Psoas muscle (tissue), 8 donors: Measurements from ENCODE around the gene PAN2. TPM values are rescaled to one million over a fixed set of nuclear protein-coding genes. Genes with fewer than 3 reads are reported as not detected.
A peak's percentile ranks its signal among the peaks of the same experiment; 100 is the strongest.

Experiments used
- ATAC-seq, 4 donors: fragments of 200-7000 bp; cut with Tn5 transposase; one replicate each; pipeline ENCODE4 v1.9.1; 2020; ENCODE audit warnings: moderate library complexity in 3 of 4, mild to moderate bottlenecking in 2 of 4
- DNase-seq, 2 donors: peaks; one replicate each; pipeline ENCODE4 v3.0.0-alpha.2; 2020
- H3K27ac ChIP-seq: fragments of 200-600 bp; one replicate; pipeline ENCODE4 v1.8.0; 2022
- H3K27me3 ChIP-seq, 3 donors: fragments of 200-600 bp in 1 of 3; one replicate each; pipeline versions ENCODE4 v1.6.1 to v1.8.0; 2013 to 2022; ENCODE audit warnings: low read length in 2 of 3, mild to moderate bottlenecking in 2 of 3, moderate library complexity in 1 of 3; ENCODE audit not compliant: insufficient read depth in 3 of 3
- H3K36me3 ChIP-seq, 2 donors: fragments of 200-600 bp in 1 of 2; one replicate each; pipeline versions ENCODE4 v1.6.1 to v1.8.0; 2013 to 2022; ENCODE audit warnings: low read depth in 1 of 2, mild to moderate bottlenecking in 1 of 2, moderate library complexity in 1 of 2; ENCODE audit not compliant: insufficient read depth in 1 of 2
- H3K4me1 ChIP-seq: fragments of 200-600 bp; one replicate; pipeline ENCODE4 v1.8.0; 2022
- H3K4me3 ChIP-seq: fragments of 200-600 bp; one replicate; pipeline ENCODE4 v1.8.0; 2022; ENCODE audit warnings: mild to moderate bottlenecking
- H3K9me3 ChIP-seq: fragments of 200-600 bp; one replicate; pipeline ENCODE4 v1.8.0; 2022
- WGBS, 3 donors: extraction: QIAGEN DNeasy Blood & Tissue Kit; methylation state at CpG; one replicate each; pipeline versions ENCODE4 v1.1.6 to v1.1.7; 2013; 5-methylcytosine and 5-hydroxymethylcytosine counted together
- intact Hi-C, 2 donors: fragments of 100-400 bp; cut with DNase I; formaldehyde crosslinking; loops; one replicate each; pipeline versions ENCODE4 v1.11.0 to v1.14.2; 2022
- polyA plus RNA-seq, 3 donors: library from polyadenylated mRNA; stranded (reverse); fragments of 200-250 nt; gene quantifications; one replicate each; pipeline ENCODE4 v1.2.3, GENCODE V29; 2013
- total RNA-seq, 4 donors: library from RNA; stranded (reverse); fragmentation: NEBNext Ultra II Directional in 2 of 4; extraction: Animal tissue kit (Norgen Biotek cat#: 25700) in 2 of 4; gene quantifications; one replicate each; pipeline versions ENCODE4 v1.2.1 to v1.2.4, GENCODE V29; 2021 to 2023
- TF ChIP-seq, protein P1 (sequence below): fragments of 200-600 bp; IDR thresholded peaks from one replicate; pipeline ENCODE4 v1.8.0; 2022; ENCODE audit warnings: antibody characterized with exemption
- donor health status: healthy with polysubstance abuse.
- donor health status: DM: no; HTN: no; CAD: no; lungs with moderate emphysema.
- donor health status: Bipolar disorder and iron deficiency.
- donor health status: healthy.
- donor health status: DM: yes; HTN: yes; CAD: no.
- donor health status: DM: no; HTN: no; CAD: no.
- donor health status: DM: no; HTN: no; CAD: no.
- donor health status: DM: yes; HTN: yes; CAD: no.

Gene PAN2
- total and polyA plus RNA-seq, 7 donors, result 17.3 to 37.5 (median 25.9) TPM

DNA sequence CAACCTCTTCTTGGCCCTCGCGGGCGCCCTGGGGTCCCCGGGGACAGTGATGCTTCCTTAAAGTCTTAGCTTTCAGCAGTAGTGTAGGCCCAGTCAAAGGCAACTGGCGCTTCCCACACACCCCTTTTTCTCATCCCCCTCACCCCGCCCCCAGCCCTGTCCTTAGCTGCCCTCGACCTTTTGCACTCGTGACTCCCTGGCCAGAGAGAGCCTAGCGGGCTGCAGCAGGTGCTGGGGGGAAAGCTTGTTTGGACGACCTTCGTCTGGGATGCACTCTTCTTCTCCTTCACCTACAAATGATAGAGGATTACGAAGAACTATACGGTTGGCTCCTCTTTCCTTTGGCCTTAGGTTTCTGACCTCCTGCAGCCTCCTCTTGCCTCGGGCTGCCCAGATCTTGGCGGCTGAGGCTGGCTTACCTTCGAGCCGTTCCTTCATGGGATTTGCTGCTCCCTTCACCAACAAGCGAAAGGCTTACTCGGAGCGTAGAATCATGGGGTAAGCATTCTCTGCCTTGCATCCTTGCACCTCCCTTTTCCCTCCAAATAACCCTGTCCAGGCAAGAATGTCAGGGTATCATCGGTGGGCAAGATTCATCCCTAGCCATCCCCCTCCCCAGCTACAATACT, 66.2 kb downstream of the PAN2 start:
- 7 to 14% (median 7%) methylated on average over 21 of the region's 21 CpGs for WGBS, 3 donors
- TF ChIP-seq, protein P1, sequence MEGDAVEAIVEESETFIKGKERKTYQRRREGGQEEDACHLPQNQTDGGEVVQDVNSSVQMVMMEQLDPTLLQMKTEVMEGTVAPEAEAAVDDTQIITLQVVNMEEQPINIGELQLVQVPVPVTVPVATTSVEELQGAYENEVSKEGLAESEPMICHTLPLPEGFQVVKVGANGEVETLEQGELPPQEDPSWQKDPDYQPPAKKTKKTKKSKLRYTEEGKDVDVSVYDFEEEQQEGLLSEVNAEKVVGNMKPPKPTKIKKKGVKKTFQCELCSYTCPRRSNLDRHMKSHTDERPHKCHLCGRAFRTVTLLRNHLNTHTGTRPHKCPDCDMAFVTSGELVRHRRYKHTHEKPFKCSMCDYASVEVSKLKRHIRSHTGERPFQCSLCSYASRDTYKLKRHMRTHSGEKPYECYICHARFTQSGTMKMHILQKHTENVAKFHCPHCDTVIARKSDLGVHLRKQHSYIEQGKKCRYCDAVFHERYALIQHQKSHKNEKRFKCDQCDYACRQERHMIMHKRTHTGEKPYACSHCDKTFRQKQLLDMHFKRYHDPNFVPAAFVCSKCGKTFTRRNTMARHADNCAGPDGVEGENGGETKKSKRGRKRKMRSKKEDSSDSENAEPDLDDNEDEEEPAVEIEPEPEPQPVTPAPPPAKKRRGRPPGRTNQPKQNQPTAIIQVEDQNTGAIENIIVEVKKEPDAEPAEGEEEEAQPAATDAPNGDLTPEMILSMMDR, result no peak
- Histone ChIP-seq H3K27me3 (no peaks in the 10 kb centered on the region), H3K36me3 (peaks cover 4 to 31% of the 10 kb centered on the region in 2 donors), H3K4me3 (peak overlapping the region; percentile 87), H3K4me1 (peaks cover 59% of the 10 kb centered on the region), H3K9me3 (no peaks in the 10 kb centered on the region), H3K27ac (peak overlapping the region; percentile 96)
- DNase-seq (peak; percentile 74 to 86), ATAC-seq (peak; percentile 15 to 59 (median 42))
- intact Hi-C loops, result no loop called here

DNA sequence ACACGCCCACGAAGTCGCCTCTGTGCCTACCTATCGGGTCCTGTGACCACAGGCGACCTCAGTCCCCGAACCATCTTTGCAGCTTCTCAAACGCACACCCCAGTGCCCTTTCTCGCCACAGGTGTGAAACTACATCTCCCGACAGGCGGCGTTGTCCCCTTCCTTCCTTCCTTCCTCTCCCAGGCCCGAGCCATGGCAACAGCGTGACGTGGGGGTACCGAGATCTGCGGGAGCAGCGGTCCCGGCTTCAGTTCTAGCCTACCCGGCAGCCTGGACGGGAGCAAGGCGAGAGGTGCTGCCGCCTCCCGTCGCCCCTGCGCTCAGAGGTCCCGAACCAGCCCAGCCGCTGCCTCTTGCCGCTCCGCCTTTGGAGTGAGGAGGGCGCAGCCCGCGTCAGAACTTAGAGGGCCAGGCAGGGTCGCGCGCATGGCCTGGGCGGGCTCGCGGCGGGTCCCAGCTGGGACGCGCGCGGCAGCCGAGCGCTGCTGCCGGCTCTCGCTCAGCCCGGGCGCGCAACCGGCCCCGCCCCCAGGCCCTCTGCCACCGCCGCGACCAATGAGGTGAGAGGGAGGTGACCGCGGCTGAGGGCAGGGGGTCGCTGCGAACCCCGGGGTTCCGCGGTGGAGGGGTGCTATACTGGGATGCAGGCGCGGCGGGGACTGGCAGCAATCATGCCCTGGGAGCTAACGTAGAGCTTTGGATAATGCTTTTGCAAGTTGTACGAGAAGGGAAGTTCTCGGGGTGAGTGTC, 66.9 kb downstream of the PAN2 start, which contains the start of gene COQ10A:
COQ10A (plus strand) TSS at position 250 of the 750 bp plus-strand sequence; CDS start at position 427, 177 bp downstream.
- ATAC-seq (peak; percentile 82 to 92 (median 86)), DNase-seq (peak; percentile 89 to 95)
- H3K27me3 ChIP-seq, result no peaks in the 10 kb centered on the region
- intact Hi-C loops, result no loop called here
- 0% methylated on average over 62 to 68 of the region's 68 CpGs for WGBS, 3 donors
- peaks cover 4 to 24% of the 10 kb centered on the region in 2 donors for H3K36me3 ChIP-seq
- H3K4me1 ChIP-seq, result peaks cover 56% of the 10 kb centered on the region
- H3K4me3 ChIP-seq, result peak within 1 kb of the TSS; percentile 87
- peak within 1 kb of the TSS; percentile 96 for H3K27ac ChIP-seq
- H3K9me3 ChIP-seq, result no peaks in the 10 kb centered on the region
- TF ChIP-seq, protein P1, result peak; percentile 58

Other genes with a start within 250 kb of the PAN2 start
- 100 to 1,000 TPM in 3 of 4 donors, 10 to 100 TPM in 1; 75.3 to 138 (median 112) TPM for gene PA2G4, start 229.4 kb downstream of the PAN2 start, total RNA-seq
- gene PA2G4, start 229.4 kb downstream of the PAN2 start, polyA plus RNA-seq, result 100 to 1,000 TPM; 115 to 258 (median 157) TPM
- gene RPL41, start 217.4 kb downstream of the PAN2 start, total RNA-seq, result 1,000 to 10,000 TPM; 2,052 to 2,475 (median 2,223) TPM
- gene RPL41, start 217.4 kb downstream of the PAN2 start, polyA plus RNA-seq, result 1,000 to 10,000 TPM; 3,632 to 4,096 (median 3,726) TPM
- 10 to 100 TPM in 1 of 4 donors, 1 to 10 TPM in 3; 5.0 to 10.3 (median 6.6) TPM for gene ZC3H10, start 215.7 kb downstream of the PAN2 start, total RNA-seq
- gene ZC3H10, start 215.7 kb downstream of the PAN2 start, polyA plus RNA-seq, result 1 to 10 TPM; 3.5 to 7.8 (median 4.5) TPM
- gene ESYT1, start 205.7 kb downstream of the PAN2 start, total RNA-seq, result 10 to 100 TPM; 36.7 to 57.4 (median 44.4) TPM
- 10 to 100 TPM; 20.2 to 40.6 (median 21.0) TPM for gene ESYT1, start 205.7 kb downstream of the PAN2 start, polyA plus RNA-seq
- gene MYL6B, start 181.4 kb downstream of the PAN2 start, total RNA-seq, result 1,000 to 10,000 TPM in 1 of 4 donors, 100 to 1,000 TPM in 3; 113 to 2,222 (median 606) TPM
- 100 to 1,000 TPM; 151 to 786 (median 413) TPM for gene MYL6B, start 181.4 kb downstream of the PAN2 start, polyA plus RNA-seq
- 100 to 1,000 TPM; 216 to 395 (median 291) TPM for gene MYL6, start 175.6 kb downstream of the PAN2 start, total RNA-seq
- 100 to 1,000 TPM; 384 to 711 (median 489) TPM for gene MYL6, start 175.6 kb downstream of the PAN2 start, polyA plus RNA-seq
- 10 to 100 TPM; 49.8 to 78.7 (median 69.7) TPM for gene SMARCC2, start 144.5 kb downstream of the PAN2 start, total RNA-seq
- 10 to 100 TPM; 16.5 to 46.1 (median 26.5) TPM for gene SMARCC2, start 144.5 kb downstream of the PAN2 start, polyA plus RNA-seq
- 10 to 100 TPM; 22.4 to 41.7 (median 34.8) TPM for gene RNF41, start 112.1 kb downstream of the PAN2 start, total RNA-seq
- 10 to 100 TPM; 21.9 to 54.9 (median 22.9) TPM for gene RNF41, start 112.1 kb downstream of the PAN2 start, polyA plus RNA-seq
- gene NABP2, start 109.7 kb downstream of the PAN2 start, total RNA-seq, result 10 to 100 TPM; 27.2 to 32.1 (median 29.8) TPM
- gene NABP2, start 109.7 kb downstream of the PAN2 start, polyA plus RNA-seq, result 10 to 100 TPM; 27.1 to 65.7 (median 31.0) TPM
- gene SLC39A5, start 103.9 kb downstream of the PAN2 start, total RNA-seq, result not detected
- gene SLC39A5, start 103.9 kb downstream of the PAN2 start, polyA plus RNA-seq, result under 1 TPM in 2 of 3 donors, not detected in 1; 0.16 to 0.23 TPM
- gene ANKRD52, start 75.6 kb downstream of the PAN2 start, total RNA-seq, result 10 to 100 TPM; 14.2 to 37.5 (median 21.5) TPM
- gene ANKRD52, start 75.6 kb downstream of the PAN2 start, polyA plus RNA-seq, result 10 to 100 TPM in 1 of 3 donors, 1 to 10 TPM in 2; 5.7 to 33.6 (median 6.5) TPM
- 10 to 100 TPM; 24.3 to 86.6 (median 54.7) TPM for gene COQ10A, start 67.1 kb downstream of the PAN2 start, total RNA-seq
- gene COQ10A, start 67.1 kb downstream of the PAN2 start, polyA plus RNA-seq, result 100 to 1,000 TPM in 1 of 3 donors, 10 to 100 TPM in 2; 16.2 to 105 (median 63.5) TPM
- 100 to 1,000 TPM; 317 to 601 (median 394) TPM for gene CS, start 33.7 kb downstream of the PAN2 start, total RNA-seq
- gene CS, start 33.7 kb downstream of the PAN2 start, polyA plus RNA-seq, result 100 to 1,000 TPM; 194 to 269 (median 216) TPM
- gene CNPY2, start 18.0 kb downstream of the PAN2 start, total RNA-seq, result 10 to 100 TPM; 32.8 to 40.2 (median 33.8) TPM
- 10 to 100 TPM; 45.4 to 73.5 (median 65.0) TPM for gene CNPY2, start 18.0 kb downstream of the PAN2 start, polyA plus RNA-seq
- under 1 TPM in 1 of 4 donors, not detected in 3; 0.32 TPM for gene IL23A, start 4.9 kb upstream of the PAN2 start, total RNA-seq
- gene IL23A, start 4.9 kb upstream of the PAN2 start, polyA plus RNA-seq, result under 1 TPM in 2 of 3 donors, not detected in 1; 0.57 to 0.68 TPM
- 10 to 100 TPM; 25.9 to 34.6 (median 30.9) TPM for gene STAT2, start 26.1 kb upstream of the PAN2 start, total RNA-seq
- 10 to 100 TPM; 15.0 to 31.7 (median 15.2) TPM for gene STAT2, start 26.1 kb upstream of the PAN2 start, polyA plus RNA-seq
- gene APOF, start 28.9 kb upstream of the PAN2 start, total RNA-seq, result not detected
- not detected for gene APOF, start 28.9 kb upstream of the PAN2 start, polyA plus RNA-seq
- gene TIMELESS, start 115.4 kb upstream of the PAN2 start, total RNA-seq, result 1 to 10 TPM; 2.8 to 4.3 (median 3.7) TPM
- gene TIMELESS, start 115.4 kb upstream of the PAN2 start, polyA plus RNA-seq, result 1 to 10 TPM; 3.3 to 5.2 (median 4.8) TPM
- gene MIP, start 120.7 kb upstream of the PAN2 start, total RNA-seq, result not detected
- gene MIP, start 120.7 kb upstream of the PAN2 start, polyA plus RNA-seq, result under 1 TPM in 2 of 3 donors, not detected in 1; 0.05 to 0.13 TPM
- 1 to 10 TPM; 2.8 to 4.4 (median 3.7) TPM for gene SPRYD4, start 134.6 kb upstream of the PAN2 start, total RNA-seq
- gene SPRYD4, start 134.6 kb upstream of the PAN2 start, polyA plus RNA-seq, result 1 to 10 TPM; 1.7 to 4.6 (median 2.7) TPM
- gene GLS2, start 154.2 kb upstream of the PAN2 start, total RNA-seq, result under 1 TPM in 1 of 4 donors, not detected in 3; 0.19 TPM
- gene GLS2, start 154.2 kb upstream of the PAN2 start, polyA plus RNA-seq, result under 1 TPM; 0.08 to 0.18 (median 0.11) TPM
- gene RBMS2, start 187.8 kb upstream of the PAN2 start, total RNA-seq, result 10 to 100 TPM; 11.8 to 20.5 (median 14.8) TPM
- 1 to 10 TPM; 3.0 to 5.0 (median 3.8) TPM for gene RBMS2, start 187.8 kb upstream of the PAN2 start, polyA plus RNA-seq